Activated CD8-positive, alpha-beta T cell treated with anti-CD3 and anti-CD28 coated beads for 36 hours (primary cell): ENCODE measurements around the gene SAMD11. TPM values are rescaled to one million over a fixed set of nuclear protein-coding genes. Genes with fewer than 3 reads are reported as not detected.

Experiments
- ATAC-seq: fragments of 200-7000 bp; cut with Tn5 transposase; one replicate; pipeline ENCODE4 v1.10.0; 2021; ENCODE audit warnings: mild to moderate bottlenecking, moderate library complexity
- CTCF ChIA-PET: fragments of 350-600 bp; sonication (Branson Sonifier 250); formaldehyde crosslinking; loops from one replicate; lab custom pipeline; 2021; ENCODE audit warnings: antibody characterized with exemption; lab: Charles Lee
- POLR2A ChIA-PET: fragments of 350-600 bp; sonication (Branson Sonifier 250); formaldehyde crosslinking; loops from one replicate; lab custom pipeline; 2021; ENCODE audit warnings: antibody characterized with exemption; lab: Charles Lee
- DNase-seq: peaks from one replicate; pipeline ENCODE4 v3.0.0-alpha.2; 2020
- H3K27ac Mint-ChIP-seq: one replicate; pipeline ENCODE4 v1.8.0; 2021; ENCODE audit warnings: mild to moderate bottlenecking, mixed read lengths
- H3K27me3 Mint-ChIP-seq: one replicate; pipeline ENCODE4 v1.8.0; 2021; ENCODE audit warnings: mixed read lengths
- H3K36me3 Mint-ChIP-seq: one replicate; pipeline ENCODE4 v1.8.0; 2021; ENCODE audit warnings: low read depth, mixed read lengths
- H3K4me1 Mint-ChIP-seq: one replicate; pipeline ENCODE4 v1.8.0; 2021; ENCODE audit warnings: low read depth, mixed read lengths
- H3K4me3 Mint-ChIP-seq: one replicate; pipeline ENCODE4 v1.8.0; 2021; ENCODE audit warnings: mild to moderate bottlenecking, moderate library complexity, mixed read lengths
- H3K9me3 Mint-ChIP-seq: one replicate; pipeline ENCODE4 v1.8.0; 2021; ENCODE audit warnings: mixed read lengths
- intact Hi-C: fragments of 100-400 bp; cut with micrococcal nuclease; formaldehyde crosslinking; loops from one replicate; pipeline ENCODE4 v1.10.0; 2022
- total RNA-seq, 2 experiments: library from RNA; stranded (reverse); gene quantifications; one replicate each; pipeline ENCODE4 v1.2.3, GENCODE V29; 2021
- TF ChIP-seq, protein P1 (sequence below): fragments of 200-600 bp; IDR thresholded peaks from one replicate; pipeline ENCODE4 v1.8.0; 2022; ENCODE audit warnings: antibody characterized with exemption, mild to moderate bottlenecking

Gene SAMD11
- total RNA-seq, 2 experiments from 2014 or later = not detected

DNA sequence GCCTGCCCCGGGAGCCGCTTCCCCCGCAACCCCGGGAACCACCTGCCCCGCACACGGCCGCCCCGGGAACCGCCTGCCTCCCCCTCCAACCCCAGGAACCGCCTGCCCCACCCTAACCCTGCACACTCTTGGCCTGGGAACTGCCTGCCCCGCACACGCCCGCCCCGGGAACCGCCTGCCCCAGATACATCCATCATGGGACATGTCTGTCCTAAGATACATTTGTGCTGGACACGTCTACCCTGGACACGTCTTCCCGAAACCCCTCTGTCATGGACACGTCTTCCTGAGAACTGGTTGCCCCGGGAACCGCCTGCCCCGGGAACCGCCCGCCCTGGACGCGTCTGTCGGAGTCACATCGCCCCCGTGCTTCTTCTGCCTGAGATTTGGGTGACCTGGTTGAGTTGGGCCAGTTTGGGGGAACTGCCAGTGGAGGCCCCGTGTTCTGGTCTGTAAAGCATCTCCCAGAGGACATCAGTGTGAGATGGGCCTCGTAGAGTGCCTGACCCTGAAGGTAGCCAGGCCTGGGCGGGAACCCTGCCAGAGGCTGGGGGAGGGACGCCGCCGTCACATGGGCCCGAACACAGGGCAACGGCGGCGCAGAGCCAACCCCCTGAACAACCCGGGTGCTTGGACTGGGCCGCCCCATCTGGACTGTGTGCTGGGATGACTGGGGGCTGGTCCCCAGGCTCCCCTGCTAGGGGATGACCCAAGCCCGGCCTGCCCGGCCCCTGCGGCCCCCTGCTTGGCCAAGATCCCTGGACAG is 54.5 kb downstream of the SAMD11 start:
- H3K4me1 Mint-ChIP-seq = peaks cover 4% of the 10 kb centered on the region
- ATAC-seq (no peak), DNase-seq (no peak)
- TF ChIP-seq, protein P1, sequence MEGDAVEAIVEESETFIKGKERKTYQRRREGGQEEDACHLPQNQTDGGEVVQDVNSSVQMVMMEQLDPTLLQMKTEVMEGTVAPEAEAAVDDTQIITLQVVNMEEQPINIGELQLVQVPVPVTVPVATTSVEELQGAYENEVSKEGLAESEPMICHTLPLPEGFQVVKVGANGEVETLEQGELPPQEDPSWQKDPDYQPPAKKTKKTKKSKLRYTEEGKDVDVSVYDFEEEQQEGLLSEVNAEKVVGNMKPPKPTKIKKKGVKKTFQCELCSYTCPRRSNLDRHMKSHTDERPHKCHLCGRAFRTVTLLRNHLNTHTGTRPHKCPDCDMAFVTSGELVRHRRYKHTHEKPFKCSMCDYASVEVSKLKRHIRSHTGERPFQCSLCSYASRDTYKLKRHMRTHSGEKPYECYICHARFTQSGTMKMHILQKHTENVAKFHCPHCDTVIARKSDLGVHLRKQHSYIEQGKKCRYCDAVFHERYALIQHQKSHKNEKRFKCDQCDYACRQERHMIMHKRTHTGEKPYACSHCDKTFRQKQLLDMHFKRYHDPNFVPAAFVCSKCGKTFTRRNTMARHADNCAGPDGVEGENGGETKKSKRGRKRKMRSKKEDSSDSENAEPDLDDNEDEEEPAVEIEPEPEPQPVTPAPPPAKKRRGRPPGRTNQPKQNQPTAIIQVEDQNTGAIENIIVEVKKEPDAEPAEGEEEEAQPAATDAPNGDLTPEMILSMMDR = no peak
- H3K27ac Mint-ChIP-seq = no peak overlapping the region
- no peak overlapping the region for H3K4me3 Mint-ChIP-seq
- CTCF ChIA-PET = no interaction called here
- peaks cover 18% of the 10 kb centered on the region for H3K27me3 Mint-ChIP-seq
- no peaks in the 10 kb centered on the region for H3K36me3 Mint-ChIP-seq
- intact Hi-C loops = no loop called here
- POLR2A ChIA-PET = no interaction called here
- no peaks in the 10 kb centered on the region for H3K9me3 Mint-ChIP-seq

DNA sequence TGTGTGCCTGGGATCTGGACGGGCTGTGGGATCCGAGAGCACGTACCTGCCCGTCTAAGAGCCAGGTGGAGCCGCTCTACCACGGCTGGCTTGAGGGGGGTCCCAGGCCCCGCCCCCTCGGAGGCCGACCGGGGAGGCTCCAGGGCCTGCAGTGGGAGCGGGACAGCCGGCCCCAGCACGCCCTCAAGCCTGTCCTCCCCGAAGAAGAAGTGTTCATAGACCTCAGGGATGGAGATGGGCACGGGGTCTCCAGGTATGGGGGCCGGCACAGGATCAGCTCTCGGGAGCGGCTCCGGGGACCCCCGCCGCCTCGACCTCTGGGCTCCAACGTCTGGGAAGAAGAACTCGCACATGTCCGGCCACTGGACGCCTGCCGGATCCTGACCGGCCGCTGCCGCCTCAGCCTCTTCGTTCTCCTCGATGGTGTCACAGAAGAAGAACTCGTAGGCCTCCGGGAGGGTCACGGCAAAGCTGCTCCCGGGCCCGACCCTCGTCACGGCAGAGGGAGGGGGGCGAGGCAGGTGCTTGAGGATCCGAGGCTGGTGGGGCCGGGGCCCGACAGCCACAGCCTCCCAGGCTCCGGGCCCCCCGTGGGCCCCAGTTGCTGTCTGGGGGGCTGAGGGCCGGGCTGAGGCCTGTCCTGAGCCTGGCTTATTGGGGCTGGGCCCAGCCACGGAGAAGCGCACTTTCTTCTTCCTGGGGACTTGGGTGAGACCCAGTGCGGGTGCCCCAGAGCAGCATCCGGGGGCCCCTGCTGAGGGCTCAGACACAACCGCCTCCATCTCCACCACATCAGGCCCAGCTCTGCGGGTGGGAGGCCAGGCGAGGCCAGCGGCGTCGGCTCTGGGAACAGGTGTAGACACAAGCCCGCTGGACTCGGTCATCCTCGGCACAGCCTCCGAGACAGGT is 55.4 kb downstream of the SAMD11 start:
- Mint-ChIP-seq H3K4me3 (no peak overlapping the region), H3K36me3 (no peaks in the 10 kb centered on the region), H3K27me3 (peaks cover 21% of the 10 kb centered on the region), H3K9me3 (no peaks in the 10 kb centered on the region), H3K27ac (no peak overlapping the region), H3K4me1 (peaks cover 4% of the 10 kb centered on the region)
- ChIA-PET CTCF (no interaction called here), POLR2A (no interaction called here)
- TF ChIP-seq, protein P1 = no peak
- no peak for ATAC-seq
- no peak for DNase-seq
- intact Hi-C loops = no loop called here

DNA sequence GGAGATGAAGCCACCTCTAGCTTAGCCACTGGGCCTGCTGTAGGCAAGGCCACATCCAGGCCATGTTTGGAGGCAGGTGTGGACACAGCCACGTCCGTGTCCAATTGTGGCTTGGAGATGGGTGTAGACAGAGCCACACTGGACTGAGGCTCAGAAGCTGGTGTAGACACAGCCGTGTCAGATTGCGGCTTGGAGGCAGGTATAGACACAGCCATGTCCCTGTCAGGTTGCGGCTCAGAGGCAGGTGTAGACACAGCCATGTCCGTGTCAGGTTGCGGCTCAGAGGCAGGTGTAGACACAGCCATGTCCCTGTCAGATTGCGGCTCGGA is 56.0 kb downstream of the SAMD11 start:
- Mint-ChIP-seq H3K4me3 (no peak overlapping the region), H3K9me3 (no peaks in the 10 kb centered on the region), H3K36me3 (no peaks in the 10 kb centered on the region), H3K27me3 (peaks cover 20% of the 10 kb centered on the region), H3K27ac (no peak overlapping the region), H3K4me1 (peaks cover 4% of the 10 kb centered on the region)
- ATAC-seq (no peak), DNase-seq (no peak)
- ChIA-PET CTCF (no interaction called here), POLR2A (interaction anchor here (1.5 kb wide), 1 partner anchor 13 kb away, joined by 4 read pairs; no protein-coding TSS in a partner anchor)
- intact Hi-C loops = no loop called here
- TF ChIP-seq, protein P1 = no peak

DNA sequence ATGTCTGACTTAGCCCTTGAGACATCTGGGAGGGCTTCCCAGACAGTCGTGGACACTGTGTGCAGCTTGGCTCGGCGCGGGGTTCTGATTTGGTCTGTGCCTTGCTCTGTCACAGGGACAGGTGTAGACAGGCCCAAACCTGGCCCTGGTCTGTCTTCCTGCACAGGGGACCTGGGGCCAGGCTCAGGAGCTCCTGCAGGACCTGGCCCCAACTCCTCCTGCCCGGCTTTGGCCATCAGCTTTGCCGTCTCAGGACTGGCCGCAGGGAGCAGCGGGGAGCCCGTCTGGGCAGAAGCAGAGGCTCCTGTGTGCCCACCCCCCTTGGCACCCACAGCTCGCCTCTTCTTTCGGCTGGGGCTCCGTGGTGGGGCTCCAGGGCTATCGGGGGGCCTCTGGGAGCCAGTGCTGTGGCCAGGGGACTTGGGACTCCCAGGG is 56.4 kb downstream of the SAMD11 start:
- no peak overlapping the region for H3K27ac Mint-ChIP-seq
- no peaks in the 10 kb centered on the region for H3K9me3 Mint-ChIP-seq
- TF ChIP-seq, protein P1 = no peak
- intact Hi-C loops = no loop called here
- ATAC-seq = no peak
- H3K4me3 Mint-ChIP-seq = no peak overlapping the region
- CTCF ChIA-PET = interaction anchor here (1.8 kb wide), 1 partner anchor 22 kb away, joined by 7 read pairs; no protein-coding TSS in a partner anchor
- H3K36me3 Mint-ChIP-seq = no peaks in the 10 kb centered on the region
- no peak for DNase-seq
- peaks cover 21% of the 10 kb centered on the region for H3K27me3 Mint-ChIP-seq
- H3K4me1 Mint-ChIP-seq = peaks cover 4% of the 10 kb centered on the region
- POLR2A ChIA-PET = interaction anchor here (1.5 kb wide), 1 partner anchor 12 kb away, joined by 4 read pairs; no protein-coding TSS in a partner anchor
